ENCODE measurements around the gene ZC3H4. TPM values are rescaled to one million over a fixed set of nuclear protein-coding genes. Genes with fewer than 3 reads are reported as not detected.
A peak's percentile ranks its signal among the peaks of the same experiment; 100 is the strongest.

The ZC3H4 gene
- total and polyA plus RNA-seq, 9 of the 15 experiments (the other 6 are each of a cell fraction or from before 2014, with no cell fraction given): 2.2 to 75.6 (median 18.3) TPM

DNA sequence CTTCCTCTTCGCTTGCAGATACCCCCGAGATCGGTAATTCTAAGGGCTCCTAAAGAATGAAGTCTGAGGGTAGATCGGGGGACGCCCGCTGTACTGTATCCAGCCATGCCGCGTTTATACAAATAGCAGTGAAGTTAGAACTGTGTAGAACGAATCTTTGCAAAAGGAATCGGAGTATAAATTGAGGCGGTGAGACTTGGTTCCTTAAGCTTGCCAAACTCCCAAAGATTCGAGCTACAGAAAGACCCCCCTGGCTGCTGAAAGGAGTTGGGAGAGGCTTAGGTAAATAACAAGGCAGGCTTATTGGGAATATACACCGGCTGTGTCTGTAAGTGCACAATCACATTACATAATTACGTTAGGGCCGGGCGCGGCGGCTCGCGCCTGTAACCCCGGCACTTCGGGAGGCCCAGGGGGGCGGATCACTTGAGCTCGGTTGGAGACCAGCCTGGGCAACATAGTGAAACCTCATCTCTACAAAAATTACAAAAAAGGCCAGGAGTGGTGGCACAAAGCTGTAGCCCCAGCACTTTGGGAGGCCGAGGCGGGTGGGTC, 77.4 kb downstream of the ZC3H4 start (continued):
- TF ChIP-seq, protein P1, sequence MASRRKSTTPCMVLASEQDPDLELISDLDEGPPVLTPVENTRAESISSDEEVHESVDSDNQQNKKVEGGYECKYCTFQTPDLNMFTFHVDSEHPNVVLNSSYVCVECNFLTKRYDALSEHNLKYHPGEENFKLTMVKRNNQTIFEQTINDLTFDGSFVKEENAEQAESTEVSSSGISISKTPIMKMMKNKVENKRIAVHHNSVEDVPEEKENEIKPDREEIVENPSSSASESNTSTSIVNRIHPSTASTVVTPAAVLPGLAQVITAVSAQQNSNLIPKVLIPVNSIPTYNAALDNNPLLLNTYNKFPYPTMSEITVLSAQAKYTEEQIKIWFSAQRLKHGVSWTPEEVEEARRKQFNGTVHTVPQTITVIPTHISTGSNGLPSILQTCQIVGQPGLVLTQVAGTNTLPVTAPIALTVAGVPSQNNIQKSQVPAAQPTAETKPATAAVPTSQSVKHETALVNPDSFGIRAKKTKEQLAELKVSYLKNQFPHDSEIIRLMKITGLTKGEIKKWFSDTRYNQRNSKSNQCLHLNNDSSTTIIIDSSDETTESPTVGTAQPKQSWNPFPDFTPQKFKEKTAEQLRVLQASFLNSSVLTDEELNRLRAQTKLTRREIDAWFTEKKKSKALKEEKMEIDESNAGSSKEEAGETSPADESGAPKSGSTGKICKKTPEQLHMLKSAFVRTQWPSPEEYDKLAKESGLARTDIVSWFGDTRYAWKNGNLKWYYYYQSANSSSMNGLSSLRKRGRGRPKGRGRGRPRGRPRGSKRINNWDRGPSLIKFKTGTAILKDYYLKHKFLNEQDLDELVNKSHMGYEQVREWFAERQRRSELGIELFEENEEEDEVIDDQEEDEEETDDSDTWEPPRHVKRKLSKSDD (conservative IDR thresholded peaks at IDR 0.05; ENCODE audit: low read length): 0 out of 2 replicates have a peak, but pooled peaks have one; percentile 9
- no peak for TF ChIP-seq ZNF384 (IDR thresholded peaks at IDR 0.05; ENCODE audit: low read depth, low read length)
- no peak for TF ChIP-seq NCOA4 (IDR thresholded peaks at IDR 0.05; ENCODE audit: partially characterized antibody)
- no peak for TF ChIP-seq NCOA2 (IDR thresholded peaks at IDR 0.05; ENCODE audit: partially characterized antibody in 2 of 2)
- TF ChIP-seq ZNF124 (CRISPR knock-in tag; IDR thresholded peaks at IDR 0.05): no peak
- no peak for TF ChIP-seq IFI16 (CRISPR knock-in tag; IDR thresholded peaks at IDR 0.05)
- no peak for TF ChIP-seq ZNF280B (CRISPR knock-in tag; IDR thresholded peaks at IDR 0.05)
- TF ChIP-seq NBN (IDR thresholded peaks at IDR 0.05; ENCODE audit: low read depth): peak; percentile 56; the same call in 1 of the 2 replicates
- TF ChIP-seq ZFX (CRISPR knock-in tag; IDR thresholded peaks at IDR 0.05): peak; percentile 36; the same call in 1 of the 2 replicates
- TF ChIP-seq ZNF511 (CRISPR knock-in tag; IDR thresholded peaks at IDR 0.05): no peak
- peak; percentile 51; the same call in 1 of the 2 replicates for TF ChIP-seq ATF7 (IDR thresholded peaks at IDR 0.05)
- no peak for TF ChIP-seq CHD1 (IDR thresholded peaks at IDR 0.05; ENCODE audit: low read length)
- 0 out of 2 replicates have a peak, but pooled peaks have one; percentile 6 for TF ChIP-seq POLR2A (conservative IDR thresholded peaks at IDR 0.05)
- TF ChIP-seq NRF1 (conservative IDR thresholded peaks at IDR 0.05 in 1 of 2, IDR thresholded peaks at IDR 0.05 in 1 of 2): peak in 1 of 2 experiments; percentile 61
- no peak for TF ChIP-seq LARP7 (IDR thresholded peaks at IDR 0.05)
- no peak; the same call in 1 of the 2 replicates for TF ChIP-seq CXXC5 (CRISPR knock-in tag; IDR thresholded peaks at IDR 0.05)
- TF ChIP-seq, protein P2, sequence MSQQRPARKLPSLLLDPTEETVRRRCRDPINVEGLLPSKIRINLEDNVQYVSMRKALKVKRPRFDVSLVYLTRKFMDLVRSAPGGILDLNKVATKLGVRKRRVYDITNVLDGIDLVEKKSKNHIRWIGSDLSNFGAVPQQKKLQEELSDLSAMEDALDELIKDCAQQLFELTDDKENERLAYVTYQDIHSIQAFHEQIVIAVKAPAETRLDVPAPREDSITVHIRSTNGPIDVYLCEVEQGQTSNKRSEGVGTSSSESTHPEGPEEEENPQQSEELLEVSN (IDR thresholded peaks at IDR 0.05; ENCODE audit: borderline replicate concordance in 1 of 2, extremely low read depth in 1 of 2, insufficient read depth in 1 of 2, insufficient read length in 1 of 2, low read depth in 1 of 2, low read length in 1 of 2, poor library complexity in 1 of 2, severe bottlenecking in 1 of 2): no peak
- TF ChIP-seq TEAD1 (CRISPR knock-in tag; IDR thresholded peaks at IDR 0.05): no peak
- TF ChIP-seq RBM17 (IDR thresholded peaks at IDR 0.05; ENCODE audit: borderline replicate concordance, low read depth, low read length): no peak
- no peak for TF ChIP-seq HEY1 (CRISPR knock-in tag; IDR thresholded peaks at IDR 0.05; ENCODE audit: borderline replicate concordance)
- no peak for TF ChIP-seq MBD2 (IDR thresholded peaks at IDR 0.05; ENCODE audit: borderline replicate concordance, low read depth)
- TF ChIP-seq SIN3A (IDR thresholded peaks at IDR 0.05; ENCODE audit: borderline replicate concordance in 2 of 2, control insufficient read depth in 1 of 2, low read depth in 2 of 2, low read length in 2 of 2): 0 out of 4 replicates have a peak, but pooled peaks of 1 of the 2 experiments have one; percentile 8
- TF ChIP-seq KLF13 (tag; IDR thresholded peaks at IDR 0.05; ENCODE audit: borderline replicate concordance, low read depth): no peak
- TF ChIP-seq MTA2 (IDR thresholded peaks at IDR 0.05; ENCODE audit: low read depth): no peak
